Measurements from ENCODE around the gene SFMBT1.
"Not testable (repeated sequence)": the region's sequence is repeated elsewhere in the genome, so short reads cannot be mapped to it uniquely, and the experiment has no call there.

SFMBT1 gene

GRCh38 chr3:53035018-53035417 is 10.9 kb downstream of the SFMBT1 start:
- DNase-seq = not testable (repeated sequence)

DNA sequence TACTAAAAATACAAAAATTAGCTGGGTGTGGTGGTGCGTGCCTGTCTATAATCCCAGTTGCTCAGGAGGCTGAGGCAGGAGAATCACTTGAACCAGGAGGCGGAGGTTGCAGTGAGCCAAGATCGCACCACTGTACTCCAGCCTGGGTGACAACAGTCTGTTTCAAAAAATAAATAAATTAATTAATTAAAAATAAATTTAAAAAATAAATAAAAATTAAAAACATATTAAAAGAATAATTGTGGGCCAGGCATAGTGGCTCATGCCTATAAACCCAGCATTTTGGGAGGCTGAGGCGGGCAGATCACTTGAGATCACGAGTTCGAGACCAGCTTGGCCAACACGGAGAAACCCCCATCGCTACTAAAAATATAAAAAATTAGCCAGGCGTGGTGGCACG is 11.5 kb downstream of the SFMBT1 start:
- not testable (repeated sequence) for DNase-seq

- no peak for DNase-seq
Observed at GRCh38 chr3:53032609-53033008, 13.3 kb downstream of the SFMBT1 start.

DNA sequence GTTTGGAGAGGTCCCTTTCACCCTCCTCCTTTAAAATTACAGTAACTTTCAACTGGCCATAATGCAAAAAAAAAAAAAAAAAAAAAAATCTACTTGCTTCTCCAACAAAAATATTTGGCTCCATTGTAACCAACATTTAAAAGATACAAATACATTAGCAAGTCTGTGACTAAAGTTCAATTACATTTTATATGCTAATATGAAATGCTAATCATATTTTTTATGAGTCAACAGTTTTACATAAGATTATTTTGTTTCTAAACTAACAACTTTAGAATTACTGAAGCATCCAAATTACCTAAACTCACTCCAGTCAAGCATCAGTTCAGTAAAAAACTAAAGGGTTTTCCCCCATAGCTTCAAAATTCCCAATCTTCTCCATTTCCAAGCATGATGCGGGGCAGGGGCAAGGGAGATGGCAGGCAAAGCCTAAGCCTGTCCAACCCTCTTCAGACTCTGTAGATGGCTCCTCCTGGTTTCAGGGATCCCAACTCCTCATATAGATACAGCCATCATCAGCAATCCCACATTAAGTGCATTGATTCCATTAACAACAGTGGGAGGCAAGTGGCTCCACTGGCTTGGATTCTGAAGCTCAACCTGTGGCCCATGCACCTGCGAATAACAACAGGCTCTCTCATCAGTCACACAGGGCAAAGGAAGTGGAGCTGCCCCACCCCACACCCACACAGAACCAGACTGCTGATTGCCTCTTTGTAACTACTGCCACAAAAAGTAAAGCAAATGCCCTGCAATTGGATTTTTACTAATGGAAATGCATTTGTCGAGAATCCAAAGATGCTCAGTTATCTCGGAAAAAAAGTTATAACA is 15.0 kb downstream of the SFMBT1 start:
- DNase-seq = no peak

GRCh38 chr3:53028641-53029040 is 17.2 kb downstream of the SFMBT1 start:
- DNase-seq = no peak

DNA sequence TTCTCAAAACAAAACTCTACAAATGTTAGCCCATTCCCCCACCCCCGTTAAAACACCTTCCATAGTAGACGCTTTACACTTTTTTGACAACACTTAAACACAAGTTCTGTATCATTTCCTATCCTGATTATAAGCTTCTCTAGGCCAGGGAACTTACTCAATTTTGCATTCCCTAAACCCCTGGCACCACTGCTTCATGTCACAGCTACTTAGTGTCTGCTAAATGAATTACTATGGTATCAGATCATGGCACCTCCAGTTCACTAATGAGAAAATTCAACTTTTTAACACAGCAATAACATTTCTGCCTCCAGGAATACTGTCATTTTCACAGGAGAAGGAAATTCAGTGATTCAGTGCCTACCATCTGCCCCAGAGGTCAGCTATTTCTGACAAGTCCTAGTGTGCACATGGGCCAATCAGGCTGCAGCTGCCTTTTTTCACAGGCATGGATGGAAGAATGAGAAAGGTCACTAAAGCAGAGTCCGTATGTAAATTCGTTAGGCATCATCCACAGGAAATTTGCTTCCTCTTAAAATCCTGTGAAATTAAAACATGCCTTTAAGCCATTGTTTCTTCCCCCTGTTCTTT is 18.5 kb downstream of the SFMBT1 start:
- no peak for DNase-seq

DNA sequence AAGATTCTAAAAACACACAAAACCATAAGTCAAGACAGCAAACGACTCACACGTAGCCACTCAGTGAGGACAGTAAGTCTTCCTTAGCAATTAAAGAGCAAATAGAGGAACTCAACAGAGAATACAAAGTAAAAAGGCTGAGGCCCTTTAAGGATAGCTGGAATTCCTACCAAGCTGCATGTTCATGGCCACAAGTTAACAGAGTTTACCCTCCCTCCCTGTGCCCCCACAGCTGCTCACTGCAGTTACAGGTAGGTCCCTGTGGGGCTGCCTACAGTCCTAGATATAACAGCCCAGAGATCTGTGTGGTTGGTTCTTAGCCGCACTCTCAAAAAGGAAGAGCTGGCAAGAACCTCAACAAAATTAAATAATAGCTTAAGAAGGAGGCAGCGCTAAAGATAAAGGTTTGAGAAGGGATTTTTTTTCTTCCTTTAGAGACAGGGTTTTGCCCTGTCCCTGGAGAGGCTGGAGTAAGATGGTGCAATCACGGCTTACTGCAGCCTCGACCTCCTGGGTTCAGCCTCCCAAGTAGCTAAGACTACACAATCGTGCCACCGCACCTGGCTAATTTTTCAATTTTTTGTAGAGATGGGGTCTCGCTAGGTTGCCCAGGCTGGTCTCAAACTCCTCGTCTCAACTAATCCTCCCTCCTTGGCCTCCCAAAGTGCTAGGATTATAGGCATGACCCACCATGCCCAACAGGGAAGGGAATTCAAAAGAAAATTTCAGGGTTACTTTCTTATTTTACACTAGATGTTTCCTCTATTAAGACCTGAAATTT is 19.3 kb downstream of the SFMBT1 start:
- DNase-seq = no peak

DNA sequence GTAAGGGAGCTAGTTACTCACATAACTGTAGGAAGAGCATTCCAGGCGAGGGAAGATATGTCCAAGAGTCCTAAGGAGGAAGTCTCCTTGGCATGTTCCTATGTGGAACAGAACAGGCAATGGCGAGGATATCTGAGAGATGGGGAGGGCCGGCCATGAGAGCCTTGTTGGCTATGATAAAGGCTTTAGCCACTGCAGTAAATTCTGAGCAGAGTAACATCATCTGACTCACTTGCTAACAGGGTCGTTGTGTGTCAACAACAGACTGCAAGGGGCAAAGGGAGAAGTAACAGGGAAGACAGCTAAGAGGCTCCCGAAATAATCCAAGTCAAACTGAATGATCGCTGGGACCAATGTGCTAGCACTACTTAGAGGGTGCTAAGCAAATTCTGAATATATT is 21.6 kb downstream of the SFMBT1 start:
- DNase-seq = no peak

DNA sequence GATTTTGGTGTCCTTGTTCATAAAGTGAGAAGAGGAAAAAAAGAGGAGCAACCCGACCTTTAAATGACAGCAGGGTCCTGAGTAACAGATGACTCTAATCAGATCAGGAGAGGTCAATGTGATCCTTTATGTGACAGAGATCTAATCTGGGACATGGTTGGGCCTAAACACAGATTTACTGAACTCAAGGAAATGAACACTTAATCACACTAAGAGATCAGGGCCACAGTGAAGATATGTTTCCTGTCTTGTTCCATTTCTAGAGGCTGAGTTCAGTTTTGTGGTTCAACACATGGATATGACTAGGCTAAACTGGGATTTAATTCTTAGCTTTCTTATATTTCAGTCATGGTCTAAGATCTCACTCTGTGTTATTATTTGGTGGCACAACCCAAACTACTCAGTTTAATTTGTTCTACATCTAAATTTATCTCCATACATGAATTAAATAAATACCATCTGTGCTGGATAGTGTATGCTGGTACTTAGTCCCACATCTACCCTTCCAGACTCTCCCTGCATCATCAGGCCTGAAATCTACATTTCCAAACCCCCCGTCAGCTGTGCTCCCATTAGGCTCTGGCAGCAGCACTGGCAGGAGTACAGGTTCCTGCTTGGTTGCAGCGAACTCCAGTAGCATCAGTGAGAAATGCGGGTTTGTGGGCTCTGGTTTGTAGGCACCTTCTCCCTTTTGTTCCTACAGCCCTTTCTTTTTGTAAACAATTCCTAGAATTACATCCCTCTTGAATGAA is 22.6 kb downstream of the SFMBT1 start:
- DNase-seq = no peak

DNA sequence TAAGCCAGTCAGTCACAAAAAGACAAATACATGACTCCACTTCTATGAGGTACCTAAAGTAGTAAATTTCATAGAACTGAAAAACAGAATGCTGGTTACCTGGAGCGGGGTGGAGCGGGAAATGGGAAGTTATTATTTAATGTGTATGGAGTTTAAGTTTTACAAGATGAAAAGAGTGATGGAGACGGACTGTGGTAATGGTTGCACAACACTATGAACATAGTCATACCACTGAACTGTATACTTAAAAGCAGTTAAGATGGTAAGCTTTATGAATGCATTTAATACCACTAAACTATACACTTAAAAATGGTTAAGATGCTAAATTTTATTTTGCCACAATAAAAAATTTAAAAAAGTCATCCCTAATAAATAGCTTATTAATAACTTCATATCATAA is 23.2 kb downstream of the SFMBT1 start:
- DNase-seq = no peak

GRCh38 chr3:53016236-53016635 is 29.6 kb downstream of the SFMBT1 start:
- no peak for DNase-seq

- DNase-seq = no peak
Observed at GRCh38 chr3:53011324-53011723, 34.5 kb downstream of the SFMBT1 start.

DNA sequence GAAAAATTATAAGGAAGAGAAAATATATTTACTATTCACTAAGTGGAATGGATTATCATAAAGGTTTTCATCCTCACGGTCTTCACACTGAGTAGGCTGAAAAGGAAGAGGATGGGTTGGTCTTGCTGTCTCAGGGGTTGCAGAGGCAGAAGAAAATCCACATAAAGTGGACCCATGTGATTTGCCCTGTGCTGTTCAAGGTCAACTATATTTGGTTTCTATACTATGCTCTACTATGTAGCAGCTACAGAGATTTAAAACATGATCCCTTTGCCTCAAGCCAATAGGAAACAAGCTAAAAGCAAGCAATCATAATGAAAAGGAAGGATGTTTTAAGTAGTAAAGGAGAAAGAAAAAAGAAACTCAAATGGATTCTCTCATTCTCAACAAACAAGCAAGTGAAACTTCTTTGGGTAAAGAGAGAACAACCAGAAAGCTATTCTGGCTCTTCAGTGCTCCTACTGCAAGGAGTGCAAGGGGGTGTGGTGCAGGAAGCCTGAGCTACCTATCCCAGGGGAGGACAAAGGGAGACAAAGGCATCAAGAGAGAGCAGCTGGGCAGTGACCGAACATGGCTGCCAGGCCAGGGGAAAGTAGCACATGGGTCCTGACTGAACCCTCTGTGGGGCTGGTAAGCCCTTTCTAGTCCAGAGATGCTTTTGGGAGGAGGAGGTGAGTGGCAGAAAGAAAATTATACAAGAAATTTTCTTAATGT is 35.9 kb downstream of the SFMBT1 start:
- no peak for DNase-seq

- no peak for DNase-seq
Observed at GRCh38 chr3:53008932-53009331, 36.9 kb downstream of the SFMBT1 start.

DNA sequence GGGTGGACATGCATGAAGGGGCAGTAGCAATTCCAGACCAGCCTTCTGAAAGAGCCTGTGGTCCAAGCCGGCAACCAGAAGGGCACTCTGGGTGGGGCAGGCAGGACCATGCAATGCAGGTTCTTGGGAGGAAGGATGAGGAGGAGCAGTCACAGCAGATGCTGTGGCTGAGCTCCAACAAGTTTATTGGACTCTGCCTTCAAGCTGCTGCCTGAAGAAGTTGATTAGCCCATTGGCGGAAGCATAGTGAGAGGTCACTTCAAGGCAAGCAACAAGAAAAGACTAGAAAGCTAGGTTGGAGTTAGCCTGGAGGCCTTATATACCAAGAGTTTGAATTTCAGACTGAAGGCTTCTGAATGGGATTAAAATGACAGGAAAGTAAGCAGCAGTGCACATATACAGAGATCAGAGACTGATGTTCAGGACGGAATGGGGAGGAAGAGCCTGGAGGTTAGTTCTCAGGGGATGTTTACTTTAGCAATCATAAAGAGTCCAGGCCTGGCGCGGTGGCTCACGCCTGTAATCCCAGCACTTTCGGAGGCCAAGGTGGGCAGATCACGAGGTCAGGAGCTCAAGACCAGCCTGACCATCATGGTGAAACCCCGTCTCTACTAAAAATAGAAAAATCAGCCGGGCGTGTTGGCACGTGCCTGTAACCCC is 39.9 kb downstream of the SFMBT1 start:
- no peak for DNase-seq

DNA sequence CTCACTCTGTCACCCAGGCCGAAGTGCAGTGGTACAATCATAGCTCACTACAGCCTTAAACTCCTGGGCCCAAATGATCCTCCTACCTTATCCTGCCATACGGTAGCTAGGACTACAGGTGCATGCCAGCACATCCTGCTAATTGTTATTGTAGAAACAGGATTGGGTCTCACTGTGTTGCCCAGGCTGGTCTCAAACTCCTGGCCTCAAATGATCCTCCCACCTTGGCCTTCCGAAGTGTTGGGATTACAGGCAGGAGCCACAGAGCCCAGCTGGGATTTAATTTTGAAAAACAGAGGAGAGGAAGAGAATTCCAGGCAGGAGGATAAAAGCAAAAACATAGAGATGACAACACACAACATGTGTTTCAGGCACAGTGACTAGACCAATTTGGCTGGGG is 40.5 kb downstream of the SFMBT1 start:
- DNase-seq = no peak

DNA sequence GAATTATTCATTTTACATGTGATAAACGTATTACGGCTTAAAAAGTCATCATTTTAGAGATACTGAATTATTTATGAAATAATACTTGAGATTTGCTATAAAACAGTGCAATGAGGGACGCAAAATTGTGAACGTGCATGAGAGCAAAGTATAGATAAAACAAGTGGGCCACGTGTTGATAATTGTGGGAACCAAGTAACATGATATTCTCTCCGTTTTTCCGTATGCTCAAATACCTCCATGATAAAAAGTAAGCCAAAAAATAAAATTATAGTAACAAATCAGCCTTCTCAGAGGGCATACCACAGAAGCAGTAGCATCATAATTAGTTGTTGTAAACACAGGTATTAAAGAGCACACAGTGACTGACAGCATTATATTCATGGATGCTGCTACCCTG is 42.6 kb downstream of the SFMBT1 start:
- no peak for DNase-seq

GRCh38 chr3:52998771-52999513 is 46.9 kb downstream of the SFMBT1 start:
- no peak for DNase-seq

GRCh38 chr3:52990637-52991036 is 55.2 kb downstream of the SFMBT1 start:
- no peak for DNase-seq

- DNase-seq = no peak
Observed at GRCh38 chr3:52986938-52987337, 58.9 kb downstream of the SFMBT1 start.

DNA sequence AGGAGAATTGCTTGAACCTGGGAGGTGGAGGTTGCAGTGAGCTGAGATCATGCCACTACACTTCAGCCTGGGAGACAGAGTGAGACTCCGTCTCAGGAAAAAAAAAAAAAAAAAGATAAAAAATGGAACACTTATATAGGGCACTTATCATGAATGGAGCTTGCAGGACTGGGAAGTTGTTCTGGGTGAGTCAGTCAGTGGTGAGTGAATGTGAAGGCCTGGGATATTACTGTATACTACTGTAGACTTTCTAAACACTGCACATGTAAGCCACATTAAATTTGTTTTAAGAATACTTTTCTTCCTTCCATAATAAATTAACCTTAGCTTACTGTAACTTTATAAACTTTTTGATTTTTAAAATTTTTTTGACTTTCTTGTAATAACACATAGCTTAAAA is 59.8 kb downstream of the SFMBT1 start:
- no peak for DNase-seq
